Measurements from ENCODE around the gene ANKRD31. TPM values are rescaled to one million over a fixed set of nuclear protein-coding genes. Genes with fewer than 3 reads are reported as not detected.

The ANKRD31 gene
- total and polyA plus RNA-seq, 7 donors, result 0.01 to 0.11 (median 0.06) TPM; not detected in 2

DNA sequence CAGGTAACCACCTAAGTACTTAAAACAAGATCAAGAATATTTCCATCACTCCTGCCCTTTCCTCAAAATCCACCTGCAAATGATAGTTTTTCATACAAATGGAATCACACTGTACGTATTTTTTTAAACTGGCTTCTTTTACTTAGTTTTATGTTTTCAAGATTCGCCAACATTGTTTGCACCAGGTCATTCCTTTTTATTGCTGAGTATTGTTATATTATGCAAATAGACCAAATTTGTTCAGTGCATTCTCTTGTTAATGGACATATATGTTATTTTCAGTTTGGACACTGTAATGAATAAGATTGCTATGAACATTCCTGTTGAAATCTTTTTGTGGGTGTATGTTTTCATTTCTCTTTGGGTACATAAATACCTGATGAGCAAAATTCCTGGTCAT lies 8.3 kb upstream of the ANKRD31 start:
- Histone ChIP-seq H3K9me3 (no peaks in the 10 kb centered on the region), H3K36me3 (ENCODE audit: insufficient read depth in 1 of 2, low read depth in 1 of 2) (no peaks in the 10 kb centered on the region), H3K4me3 (no peak overlapping the region), H3K27me3 (ENCODE audit: insufficient read depth in 3 of 3, low read length in 2 of 3) (no peaks in the 10 kb centered on the region), H3K4me1 (no peaks in the 10 kb centered on the region), H3K27ac (no peak overlapping the region)
- DNase-seq (no peak), ATAC-seq (no peak)
- intact Hi-C loops (cut with DNase I), result no loop called here
- WGBS, 3 donors, result 83 to 90% (median 90%) methylated on average over 2 of the region's 2 CpGs
- TF ChIP-seq, protein P1, sequence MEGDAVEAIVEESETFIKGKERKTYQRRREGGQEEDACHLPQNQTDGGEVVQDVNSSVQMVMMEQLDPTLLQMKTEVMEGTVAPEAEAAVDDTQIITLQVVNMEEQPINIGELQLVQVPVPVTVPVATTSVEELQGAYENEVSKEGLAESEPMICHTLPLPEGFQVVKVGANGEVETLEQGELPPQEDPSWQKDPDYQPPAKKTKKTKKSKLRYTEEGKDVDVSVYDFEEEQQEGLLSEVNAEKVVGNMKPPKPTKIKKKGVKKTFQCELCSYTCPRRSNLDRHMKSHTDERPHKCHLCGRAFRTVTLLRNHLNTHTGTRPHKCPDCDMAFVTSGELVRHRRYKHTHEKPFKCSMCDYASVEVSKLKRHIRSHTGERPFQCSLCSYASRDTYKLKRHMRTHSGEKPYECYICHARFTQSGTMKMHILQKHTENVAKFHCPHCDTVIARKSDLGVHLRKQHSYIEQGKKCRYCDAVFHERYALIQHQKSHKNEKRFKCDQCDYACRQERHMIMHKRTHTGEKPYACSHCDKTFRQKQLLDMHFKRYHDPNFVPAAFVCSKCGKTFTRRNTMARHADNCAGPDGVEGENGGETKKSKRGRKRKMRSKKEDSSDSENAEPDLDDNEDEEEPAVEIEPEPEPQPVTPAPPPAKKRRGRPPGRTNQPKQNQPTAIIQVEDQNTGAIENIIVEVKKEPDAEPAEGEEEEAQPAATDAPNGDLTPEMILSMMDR (IDR thresholded peaks at IDR 0.05), result no peak

DNA sequence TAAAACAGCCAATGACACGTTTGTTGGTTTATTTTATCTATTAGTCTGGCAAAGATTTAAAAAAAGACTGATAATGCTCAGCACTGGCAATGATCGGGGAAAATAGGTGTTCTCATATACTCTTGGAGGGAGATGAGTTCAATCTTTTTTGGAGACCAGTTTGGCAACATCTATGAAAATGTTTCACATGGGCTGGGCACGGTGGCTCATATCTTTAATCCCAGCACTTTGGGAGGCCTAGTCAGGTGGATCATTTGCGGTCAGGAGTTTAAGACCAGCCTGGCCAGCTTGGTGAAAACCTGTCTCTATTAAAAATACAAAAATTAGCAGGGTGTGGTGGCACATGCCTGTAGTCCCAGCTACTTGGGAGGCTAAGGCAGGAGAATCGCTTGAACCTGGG lies 6.8 kb upstream of the ANKRD31 start:
- intact Hi-C loops (cut with DNase I), result no loop called here
- Histone ChIP-seq H3K4me1 (no peaks in the 10 kb centered on the region), H3K9me3 (no peaks in the 10 kb centered on the region), H3K27ac (no peak overlapping the region), H3K27me3 (ENCODE audit: insufficient read depth in 3 of 3, low read length in 2 of 3) (no peaks in the 10 kb centered on the region), H3K36me3 (ENCODE audit: insufficient read depth in 1 of 2, low read depth in 1 of 2) (no peaks in the 10 kb centered on the region), H3K4me3 (no peak overlapping the region)
- WGBS, 3 donors, result 76 to 84% (median 76%) methylated on average over 5 of the region's 5 CpGs
- ATAC-seq, result no peak
- TF ChIP-seq, protein P1 (IDR thresholded peaks at IDR 0.05), result no peak
- DNase-seq, result no peak

DNA sequence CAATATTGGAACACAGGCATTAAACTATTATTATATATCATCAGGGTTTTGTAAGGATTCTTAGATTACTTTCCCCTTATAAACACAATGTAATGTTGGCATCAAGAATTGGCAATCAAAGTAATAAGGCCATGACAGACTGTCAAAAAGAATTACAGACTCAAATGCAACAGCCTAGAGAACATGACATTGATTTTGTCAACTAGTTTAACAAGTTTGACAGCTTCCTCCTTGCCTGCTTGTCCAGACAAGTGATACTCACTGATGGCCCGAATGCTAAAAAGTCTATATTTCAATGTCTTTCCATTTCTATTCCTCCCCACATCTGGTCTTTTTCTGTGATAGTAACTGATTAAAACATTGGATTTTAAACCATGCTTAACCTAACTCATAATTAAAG lies 6.4 kb upstream of the ANKRD31 start:
- H3K36me3 ChIP-seq (ENCODE audit: insufficient read depth in 1 of 2, low read depth in 1 of 2), result no peaks in the 10 kb centered on the region
- no peak overlapping the region for H3K27ac ChIP-seq
- H3K4me3 ChIP-seq, result no peak overlapping the region
- no peaks in the 10 kb centered on the region for H3K27me3 ChIP-seq (ENCODE audit: insufficient read depth in 3 of 3, low read length in 2 of 3)
- no peaks in the 10 kb centered on the region for H3K4me1 ChIP-seq
- ATAC-seq, result no peak
- WGBS, 3 donors, result 73 to 100% (median 82%) methylated on average over 1 of the region's 1 CpG
- no peaks in the 10 kb centered on the region for H3K9me3 ChIP-seq
- intact Hi-C loops (cut with DNase I), result no loop called here
- TF ChIP-seq, protein P1 (IDR thresholded peaks at IDR 0.05), result no peak
- no peak for DNase-seq

DNA sequence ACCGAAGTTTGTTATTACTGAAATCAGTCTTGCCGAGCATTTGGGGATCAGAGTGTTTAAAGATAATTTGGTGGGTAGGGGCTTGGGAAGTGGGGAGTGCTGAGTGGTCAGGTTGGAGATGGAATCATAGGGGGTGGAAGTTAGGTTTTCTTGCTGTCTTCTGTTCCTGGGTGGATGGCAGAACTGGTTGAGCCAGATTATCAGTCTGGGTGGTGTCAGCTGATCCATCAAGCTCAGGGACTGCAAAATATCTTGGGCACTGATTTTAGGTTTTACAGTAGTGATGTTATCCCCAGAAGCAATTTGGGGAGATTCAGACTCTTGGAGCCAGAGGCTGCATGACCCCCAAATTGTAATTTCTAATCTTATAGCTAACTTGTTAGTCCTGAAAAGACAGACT lies 5.4 kb upstream of the ANKRD31 start:
- no peak overlapping the region for H3K27ac ChIP-seq
- no peaks in the 10 kb centered on the region for H3K4me1 ChIP-seq
- H3K36me3 ChIP-seq (ENCODE audit: insufficient read depth in 1 of 2, low read depth in 1 of 2), result no peaks in the 10 kb centered on the region
- TF ChIP-seq, protein P1 (IDR thresholded peaks at IDR 0.05), result no peak
- WGBS, 3 donors, result 84 to 88% (median 87%) methylated on average over 2 of the region's 2 CpGs
- no peak for ATAC-seq
- no peak for DNase-seq
- intact Hi-C loops (cut with DNase I), result no loop called here
- H3K4me3 ChIP-seq, result no peak overlapping the region
- no peaks in the 10 kb centered on the region for H3K9me3 ChIP-seq
- no peaks in the 10 kb centered on the region for H3K27me3 ChIP-seq (ENCODE audit: insufficient read depth in 3 of 3, low read length in 2 of 3)

DNA sequence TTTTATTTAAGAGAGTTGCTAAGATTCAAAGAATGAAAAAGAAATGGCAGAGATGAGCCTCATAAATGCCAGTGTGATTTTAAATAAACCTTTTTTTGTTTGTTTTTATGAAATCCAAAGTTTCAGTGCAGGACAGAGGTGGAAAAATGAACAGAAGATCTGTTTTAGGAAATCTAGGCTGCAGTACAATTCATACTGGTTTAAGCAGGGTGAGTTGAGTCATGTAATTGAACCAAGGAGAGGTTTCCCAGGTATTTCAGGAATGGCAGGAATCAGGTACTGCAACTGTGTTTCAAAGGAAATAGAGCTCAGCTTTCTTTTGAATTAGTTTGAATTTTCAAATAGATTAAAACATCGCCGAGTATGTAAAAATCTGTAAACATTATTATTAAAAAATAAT lies 3.0 kb upstream of the ANKRD31 start:
- TF ChIP-seq, protein P1 (IDR thresholded peaks at IDR 0.05), result no peak
- no peak overlapping the region for H3K4me3 ChIP-seq
- DNase-seq, result no peak
- whole genome bisulfite sequencing, 3 donors, result 91 to 95% (median 92%) methylated on average over 2 of the region's 2 CpGs
- intact Hi-C loops (cut with DNase I), result loop anchor here (5.0 to 10.0 kb wide), 2 partner anchors 95 to 187 kb away; partner anchors contain the start of genes GCNT4 (in 1 of the 2) and HMGCR (in 1 of the 2)
- ATAC-seq, result no peak
- H3K4me1 ChIP-seq, result no peaks in the 10 kb centered on the region
- no peak overlapping the region for H3K27ac ChIP-seq
- no peaks in the 10 kb centered on the region for H3K36me3 ChIP-seq (ENCODE audit: insufficient read depth in 1 of 2, low read depth in 1 of 2)
- H3K9me3 ChIP-seq, result no peaks in the 10 kb centered on the region
- H3K27me3 ChIP-seq (ENCODE audit: insufficient read depth in 3 of 3, low read length in 2 of 3), result no peaks in the 10 kb centered on the region
